ENCODE data around the gene KCNQ5. TPM values are rescaled to one million over a fixed set of nuclear protein-coding genes. Genes with fewer than 3 reads are reported as not detected.

KCNQ5 gene
- total RNA-seq, 1 donor from 2014 or later: 1.7 TPM

- no peak for TF ChIP-seq CTCF (conservative IDR thresholded peaks at IDR 0.05; ENCODE audit: low read depth, low read length)
- H3K4me3 ChIP-seq (ENCODE audit: low read depth, low read length): no peak overlapping the region
- no peak for DNase-seq (ENCODE audit: low read depth)
Observed at GRCh38 chr6:73109659-73110058, 487.8 kb downstream of the KCNQ5 start.

- TF ChIP-seq CTCF (conservative IDR thresholded peaks at IDR 0.05; ENCODE audit: low read depth, low read length): no peak
- H3K4me3 ChIP-seq (ENCODE audit: low read depth, low read length): no peak overlapping the region
- no peak for DNase-seq (ENCODE audit: low read depth)
Observed at GRCh38 chr6:73116330-73116729, 494.5 kb downstream of the KCNQ5 start.

GRCh38 chr6:73121421-73121993 lies 499.6 kb downstream of the KCNQ5 start:
- no peak overlapping the region for H3K4me3 ChIP-seq (ENCODE audit: low read depth, low read length)
- no peak for DNase-seq (ENCODE audit: low read depth)
- TF ChIP-seq CTCF (conservative IDR thresholded peaks at IDR 0.05; ENCODE audit: low read depth, low read length): peak; percentile 41

- no peak overlapping the region for H3K4me3 ChIP-seq (ENCODE audit: low read depth, low read length)
- DNase-seq (ENCODE audit: low read depth): no peak
- no peak for TF ChIP-seq CTCF (conservative IDR thresholded peaks at IDR 0.05; ENCODE audit: low read depth, low read length)
Observed at GRCh38 chr6:73123632-73124329, 501.9 kb downstream of the KCNQ5 start.

- peak; percentile 100 for TF ChIP-seq CTCF (conservative IDR thresholded peaks at IDR 0.05; ENCODE audit: low read depth, low read length)
- no peak overlapping the region for H3K4me3 ChIP-seq (ENCODE audit: low read depth, low read length)
- DNase-seq (ENCODE audit: low read depth): peak; percentile 20
Observed at GRCh38 chr6:73129653-73130443, 508.0 kb downstream of the KCNQ5 start.

GRCh38 chr6:73131706-73132105 lies 509.8 kb downstream of the KCNQ5 start:
- no peak overlapping the region for H3K4me3 ChIP-seq (ENCODE audit: low read depth, low read length)
- TF ChIP-seq CTCF (conservative IDR thresholded peaks at IDR 0.05; ENCODE audit: low read depth, low read length): no peak
- DNase-seq (ENCODE audit: low read depth): no peak

All from epithelial cell of proximal tubule (primary cell).